ENCODE results near the gene TCP1.
"Not testable (repeated sequence)": the region's sequence is repeated elsewhere in the genome, so short reads cannot be mapped to it uniquely, and the experiment has no call there.

Gene TCP1

GRCh38 chr6:159806021-159806458 is 16.6 kb upstream of the TCP1 start:
- no peak overlapping the region for H3K4me3 ChIP-seq (ENCODE audit: low read depth, low read length)
- TF ChIP-seq, protein P1, sequence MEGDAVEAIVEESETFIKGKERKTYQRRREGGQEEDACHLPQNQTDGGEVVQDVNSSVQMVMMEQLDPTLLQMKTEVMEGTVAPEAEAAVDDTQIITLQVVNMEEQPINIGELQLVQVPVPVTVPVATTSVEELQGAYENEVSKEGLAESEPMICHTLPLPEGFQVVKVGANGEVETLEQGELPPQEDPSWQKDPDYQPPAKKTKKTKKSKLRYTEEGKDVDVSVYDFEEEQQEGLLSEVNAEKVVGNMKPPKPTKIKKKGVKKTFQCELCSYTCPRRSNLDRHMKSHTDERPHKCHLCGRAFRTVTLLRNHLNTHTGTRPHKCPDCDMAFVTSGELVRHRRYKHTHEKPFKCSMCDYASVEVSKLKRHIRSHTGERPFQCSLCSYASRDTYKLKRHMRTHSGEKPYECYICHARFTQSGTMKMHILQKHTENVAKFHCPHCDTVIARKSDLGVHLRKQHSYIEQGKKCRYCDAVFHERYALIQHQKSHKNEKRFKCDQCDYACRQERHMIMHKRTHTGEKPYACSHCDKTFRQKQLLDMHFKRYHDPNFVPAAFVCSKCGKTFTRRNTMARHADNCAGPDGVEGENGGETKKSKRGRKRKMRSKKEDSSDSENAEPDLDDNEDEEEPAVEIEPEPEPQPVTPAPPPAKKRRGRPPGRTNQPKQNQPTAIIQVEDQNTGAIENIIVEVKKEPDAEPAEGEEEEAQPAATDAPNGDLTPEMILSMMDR (conservative IDR thresholded peaks at IDR 0.05; ENCODE audit: low read depth, low read length): no peak
- DNase-seq (ENCODE audit: low read depth): peak; percentile 75

DNA sequence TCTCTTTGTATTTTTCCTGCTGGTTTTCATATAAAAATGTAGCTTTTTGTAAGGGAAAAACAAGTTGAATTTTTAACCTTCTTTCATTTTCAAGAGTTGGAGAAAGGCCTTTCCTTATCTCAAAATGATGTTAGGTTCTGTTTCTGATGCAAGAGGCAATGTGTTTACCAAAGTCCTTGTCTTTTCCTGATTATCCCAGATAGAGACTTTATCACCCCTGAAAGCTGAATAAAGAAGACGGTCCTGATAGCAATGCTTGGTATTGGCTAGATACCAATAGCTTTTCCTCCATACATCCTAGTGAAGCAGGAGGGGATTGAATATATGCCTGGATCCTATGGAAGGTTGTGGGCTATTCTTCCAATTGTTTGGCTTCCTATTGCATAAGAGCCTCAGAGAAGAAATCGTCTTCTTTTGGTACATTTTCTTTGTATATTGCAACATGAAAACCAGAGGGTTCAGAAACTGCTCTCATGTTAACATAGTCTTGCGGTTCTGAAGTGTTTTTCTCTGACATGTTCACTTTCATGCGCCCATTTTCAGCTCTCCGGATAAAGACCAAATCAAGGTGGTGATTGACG is 16.1 kb upstream of the TCP1 start:
- TF ChIP-seq, protein P1 (conservative IDR thresholded peaks at IDR 0.05; ENCODE audit: low read depth, low read length): no peak
- H3K4me3 ChIP-seq (ENCODE audit: low read depth, low read length): no peak overlapping the region
- no peak for DNase-seq (ENCODE audit: low read depth)

- no peak overlapping the region for H3K4me3 ChIP-seq (ENCODE audit: low read depth, low read length)
- no peak for DNase-seq (ENCODE audit: low read depth)
- TF ChIP-seq, protein P1 (conservative IDR thresholded peaks at IDR 0.05; ENCODE audit: low read depth, low read length): no peak
Observed at GRCh38 chr6:159804504-159804903, 15.1 kb upstream of the TCP1 start.

DNA sequence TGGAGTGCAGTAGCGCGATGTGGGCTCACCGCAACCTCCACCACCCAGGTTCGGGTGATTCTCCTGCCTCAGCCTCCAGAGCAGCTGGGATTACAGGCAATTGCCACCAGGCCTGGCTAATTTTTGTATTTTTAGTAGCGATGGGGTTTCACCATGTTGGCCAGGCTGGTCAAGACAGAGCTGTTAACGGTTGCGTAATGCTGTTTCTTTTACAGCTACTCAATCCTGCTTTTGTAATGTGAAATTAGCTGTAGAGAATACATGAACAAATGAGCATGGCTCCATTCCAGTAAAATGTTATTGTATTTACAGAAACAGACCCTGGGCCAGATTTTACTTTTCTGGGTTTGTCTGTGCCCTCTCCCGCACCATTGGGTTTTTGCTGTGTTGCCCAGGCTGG is 12.5 kb upstream of the TCP1 start:
- H3K4me3 ChIP-seq (ENCODE audit: low read depth, low read length): no peak overlapping the region
- DNase-seq (ENCODE audit: low read depth): no peak
- TF ChIP-seq, protein P1 (conservative IDR thresholded peaks at IDR 0.05; ENCODE audit: low read depth, low read length): no peak

GRCh38 chr6:159800141-159800865 is 10.9 kb upstream of the TCP1 start, which contains the start of gene PNLDC1:
Gene PNLDC1, plus strand, starts transcription at chr6:159800276. Its CDS starts 32 bp downstream, at chr6:159800308.
- H3K4me3 ChIP-seq (ENCODE audit: low read depth, low read length): no peak within 1 kb of the TSS
- TF ChIP-seq, protein P1 (conservative IDR thresholded peaks at IDR 0.05; ENCODE audit: low read depth, low read length): no peak
- DNase-seq (ENCODE audit: low read depth): no peak

DNA sequence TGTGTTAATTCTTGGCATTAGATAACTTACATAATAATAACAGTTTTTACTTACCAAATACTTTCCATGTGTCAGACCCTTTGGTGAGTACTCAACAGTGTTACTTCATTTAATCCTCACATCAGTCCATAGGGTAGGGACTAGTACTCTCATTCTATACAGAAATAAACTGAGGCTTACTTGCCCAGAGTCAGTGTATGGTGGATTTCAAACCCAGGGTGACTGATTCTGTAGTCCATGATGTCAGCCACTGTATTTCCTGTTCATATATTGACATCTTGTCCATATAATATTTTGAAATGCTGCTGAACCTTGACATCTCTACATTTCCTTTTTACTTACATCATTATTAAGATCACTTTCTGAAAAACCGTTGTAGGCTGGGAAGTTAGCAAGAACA is 8.2 kb upstream of the TCP1 start:
- DNase-seq (ENCODE audit: low read depth): no peak
- TF ChIP-seq, protein P1 (conservative IDR thresholded peaks at IDR 0.05; ENCODE audit: low read depth, low read length): no peak
- no peak overlapping the region for H3K4me3 ChIP-seq (ENCODE audit: low read depth, low read length)

GRCh38 chr6:159794976-159795375 is 5.6 kb upstream of the TCP1 start:
- DNase-seq (ENCODE audit: low read depth); H3K4me3 ChIP-seq (ENCODE audit: low read depth, low read length): not testable (repeated sequence)

Measured in choroid plexus epithelial cell (primary cell).